Neural crest cell (in vitro differentiated cells): ENCODE measurements around the gene LIX1. TPM values are rescaled to one million over a fixed set of nuclear protein-coding genes. Genes with fewer than 3 reads are reported as not detected.

Experiments
- DNase-seq: peaks from one replicate; pipeline ENCODE4 v3.0.0; 2021; ENCODE audit warnings: low read depth, mixed read lengths, low spot score
- H3K27ac Mint-ChIP-seq: one replicate; pipeline ENCODE4 v1.8.0; 2021; ENCODE audit warnings: mild to moderate bottlenecking, mixed read lengths; ENCODE audit not compliant: unreplicated experiment
- H3K27me3 Mint-ChIP-seq: 2 replicates; pipeline ENCODE4 v1.8.0; 2021; ENCODE audit warnings: low read depth, mild to moderate bottlenecking, mixed read lengths
- H3K36me3 Mint-ChIP-seq: 2 replicates; pipeline ENCODE4 v1.8.0; 2021; ENCODE audit warnings: low read depth, mild to moderate bottlenecking, mixed read lengths
- H3K4me1 Mint-ChIP-seq: 2 replicates; pipeline ENCODE4 v1.8.0; 2021; ENCODE audit warnings: mixed read lengths
- H3K4me3 Mint-ChIP-seq: one replicate; pipeline ENCODE4 v1.8.0; 2021; ENCODE audit warnings: mild to moderate bottlenecking, mixed read lengths
- H3K9me3 Mint-ChIP-seq: 2 replicates; pipeline ENCODE4 v1.8.0; 2021; ENCODE audit warnings: mixed read lengths
- CTCF ChIP-seq: fragments of 200-600 bp; sonication (generic); conservative IDR thresholded peaks from 2 replicates; pipeline ENCODE4 v1.5.0; 2021; ENCODE audit warnings: antibody characterized with exemption, mild to moderate bottlenecking
- total RNA-seq: library from RNA; stranded (reverse); gene quantifications from 2 replicates; pipeline ENCODE4 v1.2.1, GENCODE V29; 2021

Gene LIX1
- total RNA-seq, 1 donor from 2014 or later, result 19.7 TPM

GRCh38 chr5:97047076-97047475 lies 95.3 kb downstream of the LIX1 start:
- Mint-ChIP-seq H3K27ac (peak overlapping the region; percentile 64), H3K9me3 (peaks cover 4% of the 10 kb centered on the region), H3K36me3 (no peaks in the 10 kb centered on the region), H3K4me1 (peaks cover 17% of the 10 kb centered on the region), H3K27me3 (no peaks in the 10 kb centered on the region), H3K4me3 (no peak overlapping the region)
- no peak for DNase-seq
- TF ChIP-seq CTCF, result no peak

- no peak for TF ChIP-seq CTCF
- no peak overlapping the region for H3K4me3 Mint-ChIP-seq
- H3K9me3 Mint-ChIP-seq, result no peaks in the 10 kb centered on the region
- H3K4me1 Mint-ChIP-seq, result peaks cover 17% of the 10 kb centered on the region
- DNase-seq, result no peak
- H3K27ac Mint-ChIP-seq, result no peak overlapping the region
- no peaks in the 10 kb centered on the region for H3K27me3 Mint-ChIP-seq
- no peaks in the 10 kb centered on the region for H3K36me3 Mint-ChIP-seq
Measured at GRCh38 chr5:97046270-97046982, 96.0 kb downstream of the LIX1 start.

DNA sequence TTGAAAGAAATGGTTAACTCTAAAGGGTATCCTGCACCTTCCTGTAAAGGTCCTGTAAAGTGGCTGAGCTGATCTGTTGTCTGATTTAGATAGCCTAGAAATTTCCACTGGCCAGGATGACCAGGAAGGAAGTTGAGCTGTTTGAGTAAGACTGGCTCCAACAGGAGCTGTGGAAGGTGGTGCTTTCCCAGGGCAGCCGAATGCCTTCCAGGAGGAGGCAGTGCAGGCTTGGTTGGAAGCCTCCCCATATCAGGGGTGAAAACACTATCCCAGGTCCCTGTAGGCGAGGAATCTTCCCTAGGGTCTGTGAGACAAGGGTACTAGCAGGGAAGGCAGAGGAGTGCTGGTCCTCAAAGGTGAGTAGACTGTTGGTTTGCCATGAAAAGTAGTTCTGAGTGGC lies 98.4 kb downstream of the LIX1 start:
- no peaks in the 10 kb centered on the region for H3K36me3 Mint-ChIP-seq
- no peak overlapping the region for H3K27ac Mint-ChIP-seq
- H3K27me3 Mint-ChIP-seq, result no peaks in the 10 kb centered on the region
- no peak for DNase-seq
- H3K4me1 Mint-ChIP-seq, result peaks cover 18% of the 10 kb centered on the region
- no peaks in the 10 kb centered on the region for H3K9me3 Mint-ChIP-seq
- peak; percentile 34 for TF ChIP-seq CTCF
- H3K4me3 Mint-ChIP-seq, result no peak overlapping the region

GRCh38 chr5:97043511-97043910 lies 98.9 kb downstream of the LIX1 start:
- Mint-ChIP-seq H3K27ac (no peak overlapping the region), H3K4me1 (peaks cover 23% of the 10 kb centered on the region), H3K9me3 (no peaks in the 10 kb centered on the region), H3K27me3 (no peaks in the 10 kb centered on the region), H3K36me3 (no peaks in the 10 kb centered on the region), H3K4me3 (no peak overlapping the region)
- no peak for DNase-seq
- TF ChIP-seq CTCF, result no peak

DNA sequence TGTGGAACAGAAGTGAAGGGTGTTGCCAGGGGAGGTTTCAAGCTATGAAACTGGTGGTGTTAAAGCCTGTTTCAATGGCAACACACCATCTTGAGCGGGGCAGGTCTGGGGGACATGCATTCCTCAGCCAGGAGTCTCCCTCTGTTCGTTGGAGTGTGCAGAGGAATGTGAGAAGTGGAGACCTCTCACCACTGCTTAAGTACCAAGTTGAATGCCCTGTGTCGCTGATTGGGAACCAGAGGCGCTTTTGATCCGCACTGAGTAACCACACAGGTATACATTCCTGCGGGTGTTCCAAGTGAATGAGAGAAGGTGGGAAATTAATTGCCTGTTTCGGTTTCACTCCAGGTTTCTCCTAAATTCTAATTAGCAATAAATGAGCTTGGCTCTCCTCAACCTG lies 99.4 kb downstream of the LIX1 start:
- peaks cover 28% of the 10 kb centered on the region for H3K4me1 Mint-ChIP-seq
- no peak for DNase-seq
- no peaks in the 10 kb centered on the region for H3K27me3 Mint-ChIP-seq
- TF ChIP-seq CTCF, result no peak
- H3K4me3 Mint-ChIP-seq, result no peak overlapping the region
- no peak overlapping the region for H3K27ac Mint-ChIP-seq
- no peaks in the 10 kb centered on the region for H3K36me3 Mint-ChIP-seq
- H3K9me3 Mint-ChIP-seq, result no peaks in the 10 kb centered on the region

Other genes with a start within 250 kb of the LIX1 start
- 17.4 and 17.9 TPM in 2 replicates for gene LNPEP, start 206.5 kb downstream of the LIX1 start, total RNA-seq
- gene RIOK2, start 40.6 kb upstream of the LIX1 start, total RNA-seq, result 33.4 and 34.2 TPM in 2 replicates